HG03039 (cell line): ENCODE measurements around the gene QPCT.

Source experiments
- ATAC-seq: cut with Tn5 transposase; IDR thresholded peaks from one replicate; pipeline ENCODE4 v1.9.1; 2021; ENCODE audit warnings: mild to moderate bottlenecking, moderate library complexity; ENCODE audit not compliant: unreplicated experiment

Gene QPCT

DNA sequence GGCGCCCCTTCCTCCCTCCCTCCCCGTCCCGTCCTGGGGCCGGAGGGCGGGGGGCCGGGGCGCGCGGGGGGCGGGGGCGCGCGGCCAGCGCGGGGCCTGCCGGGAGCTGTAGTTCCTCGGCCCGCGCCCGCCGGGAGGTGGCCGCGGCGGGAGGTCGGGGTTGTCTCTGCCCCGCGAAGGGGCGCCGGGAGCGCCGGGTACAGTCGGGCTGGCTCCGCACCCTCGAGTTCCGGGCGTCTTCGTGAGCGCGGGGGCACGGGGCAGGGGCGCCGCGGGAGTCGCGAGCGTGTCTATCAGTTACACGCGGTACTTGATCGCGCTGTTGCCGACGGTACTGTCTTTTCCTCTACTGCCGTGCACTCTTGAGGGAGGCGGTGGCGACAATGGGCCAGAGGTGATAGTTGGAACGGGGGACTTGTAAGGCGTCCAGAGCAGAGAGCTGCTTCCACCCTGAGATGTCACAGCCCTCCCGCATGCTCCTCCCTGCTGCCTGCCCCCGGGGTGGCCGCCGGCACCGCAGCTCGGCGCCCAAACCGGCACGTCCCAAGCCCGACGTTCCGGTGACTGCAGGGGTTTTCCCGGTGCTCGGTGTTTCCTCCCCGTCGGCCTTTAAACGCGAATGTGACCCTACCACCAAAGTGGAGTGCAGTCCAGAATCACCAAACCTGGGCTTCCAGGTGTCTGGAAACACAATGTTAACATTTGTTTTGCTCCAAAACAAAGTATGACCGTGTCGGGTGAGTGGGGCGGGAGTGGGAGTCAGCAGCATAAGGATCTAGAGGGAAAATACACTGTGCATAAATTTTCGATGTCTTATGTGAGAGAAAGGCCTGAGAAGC lies 19.4 kb upstream of the QPCT start, which contains the start of gene PRKD3:
Gene PRKD3 (minus strand): TSS at position 48 of the 839 bp plus-strand sequence. CDS start 8,309 bp downstream, outside the sequence.
- ATAC-seq = peak; percentile 63

DNA sequence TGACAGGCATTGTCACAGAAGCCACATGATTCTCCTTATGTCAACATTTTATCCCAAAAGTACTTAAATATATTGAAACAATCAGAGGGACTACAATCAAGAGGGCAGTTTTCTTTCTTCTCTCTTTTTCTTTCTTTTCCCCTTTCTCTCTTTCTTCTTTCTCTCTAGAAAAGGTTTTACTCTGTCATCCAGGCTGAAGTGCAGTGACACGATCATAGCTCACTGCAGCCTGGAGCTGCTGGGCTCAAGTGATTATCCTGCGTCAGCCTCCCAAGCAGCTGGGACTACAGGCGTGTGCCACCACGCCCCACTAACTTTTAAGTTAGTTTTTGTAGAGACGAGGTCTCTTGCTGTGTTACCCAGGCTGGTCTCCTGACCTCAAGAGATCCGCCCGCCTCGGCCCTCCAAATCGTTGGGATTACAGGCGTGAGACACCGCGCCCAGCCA lies 18.8 kb upstream of the QPCT start:
- ATAC-seq = no peak

DNA sequence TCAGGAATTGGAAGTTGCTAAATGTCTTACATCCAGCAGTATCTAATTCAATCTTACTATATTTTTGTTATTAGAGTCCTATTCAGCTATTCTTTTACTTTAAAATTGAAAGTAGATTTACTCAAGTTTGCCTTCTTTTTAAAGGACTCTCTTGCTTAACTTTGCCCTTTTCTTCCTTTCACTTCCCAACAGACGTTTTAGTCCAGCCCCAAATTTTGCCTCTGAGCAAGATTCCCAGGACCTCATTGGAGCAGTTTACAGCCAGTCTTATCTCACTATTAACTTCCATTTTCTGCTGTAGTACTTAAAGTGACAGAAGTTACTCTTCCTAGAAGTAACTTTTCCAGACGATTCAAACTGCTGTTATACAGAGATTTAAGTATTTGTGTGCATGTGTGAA lies 18.1 kb upstream of the QPCT start:
- ATAC-seq = no peak

DNA sequence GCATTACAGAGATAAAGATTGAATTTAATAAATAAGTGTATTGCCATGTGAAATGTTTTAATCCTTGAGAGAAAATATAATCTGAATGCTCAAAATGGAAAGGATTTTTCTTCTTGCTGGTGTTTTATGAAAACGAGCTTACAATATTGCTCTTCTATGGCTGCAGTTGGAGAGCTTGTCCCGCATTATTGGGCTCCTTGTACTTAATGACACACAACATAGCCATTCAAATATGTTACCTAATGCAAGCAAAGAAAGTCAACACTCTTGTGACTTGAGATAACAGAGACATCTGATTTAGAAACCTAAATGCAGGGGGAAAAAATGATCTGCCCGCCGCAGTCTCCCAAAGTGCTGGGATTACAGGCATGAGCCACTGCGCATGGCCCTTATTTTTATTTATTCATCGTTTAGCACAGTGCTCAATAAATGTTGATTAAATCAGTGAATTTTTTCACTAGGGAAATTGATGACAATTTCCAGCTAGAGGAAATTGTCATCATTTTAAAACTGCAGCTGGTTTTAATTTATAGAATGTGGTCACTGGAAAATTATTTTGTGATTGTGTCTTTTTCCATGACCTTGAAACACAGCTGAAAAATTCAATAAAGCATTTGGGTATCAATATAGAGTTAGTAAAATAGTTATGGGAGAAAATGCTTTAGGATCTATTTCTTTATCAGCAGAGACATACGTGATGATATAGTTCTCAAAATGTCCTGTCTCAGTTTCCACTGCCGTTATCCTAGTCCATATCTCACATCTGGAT lies 17.4 kb upstream of the QPCT start:
- ATAC-seq = no peak

GRCh38 chr2:37330681-37331080 lies 13.7 kb upstream of the QPCT start:
- ATAC-seq = no peak

- ATAC-seq = no peak
Measured at GRCh38 chr2:37332560-37332959, 11.9 kb upstream of the QPCT start.

DNA sequence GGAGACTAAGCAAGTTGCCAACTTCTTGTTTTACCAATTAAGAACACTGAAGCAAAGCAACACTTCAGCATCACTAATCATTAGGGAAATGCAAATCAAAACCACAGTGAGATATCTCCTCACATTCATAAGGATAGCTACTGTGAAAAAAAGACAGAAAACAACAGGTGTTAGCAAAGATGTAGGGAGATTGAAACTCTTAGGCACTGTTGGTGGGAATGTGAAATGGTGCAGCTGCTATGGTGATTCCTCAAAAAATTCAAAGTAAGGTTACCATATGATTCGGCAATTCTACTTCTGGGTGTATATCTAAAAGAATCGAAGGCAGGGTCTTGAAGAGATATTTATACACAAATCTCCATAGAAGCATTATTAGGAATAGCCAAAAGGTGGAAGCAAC lies 11.2 kb upstream of the QPCT start:
- ATAC-seq = no peak

DNA sequence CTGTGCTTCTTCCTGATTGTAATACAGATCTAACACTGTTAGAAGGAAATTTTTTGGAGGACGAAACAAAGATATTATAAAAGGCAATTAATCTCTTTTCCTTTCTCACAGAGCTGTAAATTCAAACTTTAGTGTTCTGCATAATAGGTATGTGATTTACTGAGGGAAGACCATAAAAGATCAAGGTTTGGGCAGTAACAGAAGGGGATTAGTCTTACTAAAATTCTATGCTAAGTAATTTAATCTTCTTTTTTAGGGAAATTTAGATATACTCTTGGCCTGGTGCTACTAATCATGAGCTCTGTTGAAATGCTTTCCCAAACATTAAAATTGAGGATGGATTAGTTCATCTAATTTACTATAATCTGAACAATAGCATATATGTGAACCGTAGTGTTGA lies 8.8 kb upstream of the QPCT start:
- no peak for ATAC-seq

- ATAC-seq = no peak
Measured at GRCh38 chr2:37337620-37338280, 6.7 kb upstream of the QPCT start.

DNA sequence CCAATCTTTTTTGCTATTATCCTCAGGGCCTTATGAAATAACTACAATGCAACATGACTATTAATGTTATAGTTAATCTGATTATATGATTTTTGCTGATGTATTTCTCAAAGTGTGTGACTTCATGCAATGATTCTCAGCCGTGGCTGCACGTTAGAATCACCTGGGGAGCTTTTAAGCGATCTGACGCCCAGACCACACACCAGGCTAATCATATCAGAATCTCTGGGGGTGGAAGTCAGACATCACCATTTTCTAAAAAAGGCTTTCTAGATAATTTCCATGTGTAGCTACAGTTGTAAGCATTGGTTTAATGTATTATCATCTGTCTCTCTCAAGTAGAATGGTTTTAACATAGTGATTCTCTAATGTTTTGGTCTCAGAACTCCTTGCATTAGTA lies 5.5 kb upstream of the QPCT start:
- no peak for ATAC-seq

DNA sequence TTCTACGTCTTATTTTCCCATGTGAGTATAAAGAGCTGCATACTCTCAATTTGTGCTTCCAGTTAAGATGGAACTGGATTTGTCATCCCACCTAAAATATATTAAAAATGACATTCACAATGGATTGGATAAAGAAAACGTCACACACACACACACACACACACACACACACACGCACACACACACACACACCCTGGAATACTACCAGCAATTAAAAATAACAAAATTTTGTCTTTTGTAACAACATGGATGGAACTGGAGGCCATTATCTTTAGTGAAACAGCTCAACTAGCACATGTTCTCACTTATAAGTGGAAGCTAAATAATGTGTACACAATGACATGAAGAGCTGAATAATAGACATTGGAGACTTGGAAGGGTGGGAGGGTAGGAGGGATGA lies 3.8 kb upstream of the QPCT start:
- ATAC-seq = no peak

GRCh38 chr2:37342591-37343220 lies 1.7 kb upstream of the QPCT start:
- ATAC-seq = no peak

GRCh38 chr2:37343537-37344434 lies 644 bp upstream of the QPCT start:
- no peak for ATAC-seq

DNA sequence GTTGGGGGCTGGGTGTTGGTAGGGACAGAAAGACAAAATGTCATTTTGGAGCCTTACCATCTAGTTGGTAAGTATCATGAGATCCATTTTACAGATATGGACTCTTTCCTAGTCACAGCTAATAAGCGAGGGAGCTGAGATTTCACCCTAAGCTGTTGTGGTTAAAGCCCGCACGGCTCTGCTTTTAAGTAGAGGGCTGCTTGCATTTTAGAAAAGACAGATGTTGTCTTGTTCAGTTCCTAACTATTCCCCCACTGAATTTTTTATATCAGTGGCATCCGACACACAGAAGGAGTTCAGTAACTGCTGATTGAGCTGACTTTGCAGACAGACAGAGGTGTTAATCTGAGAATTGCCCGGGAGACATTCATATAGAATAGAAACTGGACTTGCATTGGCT lies 3.7 kb downstream of the QPCT start:
- no peak for ATAC-seq

DNA sequence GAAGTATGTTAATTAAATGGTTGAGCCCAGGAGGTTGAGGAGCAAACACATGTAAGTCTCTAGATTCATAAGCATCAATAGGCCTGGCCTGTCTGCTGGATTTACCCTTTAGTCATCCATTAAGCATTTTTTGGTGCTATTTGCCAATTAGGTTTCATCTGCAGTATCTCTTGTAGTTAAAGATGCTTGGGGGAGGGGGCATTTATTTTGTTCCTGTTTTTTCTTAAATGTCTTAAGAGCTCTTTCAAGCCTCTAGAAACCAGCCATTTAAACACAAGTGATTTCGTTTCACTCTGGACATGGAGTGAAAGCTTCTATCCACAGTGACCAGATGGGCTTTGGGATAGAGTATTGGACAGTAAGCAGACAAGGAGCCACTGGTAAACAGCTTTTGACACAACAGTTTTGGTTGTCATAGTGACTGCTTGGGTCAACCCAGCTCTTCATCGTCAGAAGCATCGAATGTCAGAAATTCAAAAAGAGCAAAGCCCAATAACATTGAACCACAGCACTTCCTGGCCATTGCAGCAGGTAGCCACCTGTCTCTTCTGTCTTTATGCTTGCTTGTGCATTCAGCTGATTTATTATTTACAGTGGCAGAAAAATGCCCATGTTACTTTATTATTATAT lies 4.9 kb downstream of the QPCT start:
- ATAC-seq = no peak

GRCh38 chr2:37350034-37350433 lies 5.6 kb downstream of the QPCT start:
- no peak for ATAC-seq

DNA sequence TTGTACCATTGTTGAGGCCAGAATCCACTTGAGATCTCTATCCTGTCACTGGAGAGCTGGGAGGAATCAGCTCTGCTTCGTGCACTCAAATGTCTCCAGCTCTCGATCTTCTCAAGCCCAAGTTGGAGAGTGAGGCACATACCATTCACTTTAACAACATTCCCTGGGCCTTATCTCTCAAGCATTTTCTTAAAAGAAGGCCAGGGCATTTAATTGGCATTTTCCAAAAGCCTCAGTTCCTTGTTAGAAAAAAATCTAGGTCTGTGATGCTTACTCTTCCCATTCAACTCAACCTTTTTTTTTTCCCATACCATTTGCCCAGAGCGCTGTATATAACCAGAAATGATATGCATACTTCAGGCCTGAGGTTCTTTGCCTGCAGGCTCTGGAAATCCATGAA lies 10.1 kb downstream of the QPCT start:
- ATAC-seq = no peak

- no peak for ATAC-seq
Measured at GRCh38 chr2:37355735-37356134, 11.3 kb downstream of the QPCT start.

DNA sequence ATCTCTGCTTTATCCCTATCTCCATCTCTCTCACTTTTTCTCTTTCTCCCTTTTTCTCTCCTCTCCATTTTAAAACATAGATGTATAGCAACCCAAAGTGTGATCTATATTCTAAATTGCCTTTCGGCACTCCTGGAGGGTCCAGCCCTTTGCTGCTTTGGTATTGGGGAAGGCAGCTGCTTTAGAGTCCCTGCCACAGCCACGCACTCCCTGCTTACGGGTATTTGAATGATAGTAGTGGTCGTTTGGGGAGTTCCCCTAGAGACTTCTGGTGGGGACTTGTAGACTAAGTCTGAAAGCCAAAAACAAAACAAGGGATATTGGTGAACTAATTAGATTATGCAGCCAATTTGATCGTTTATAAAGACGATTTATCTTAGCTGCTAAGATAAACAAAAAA lies 11.9 kb downstream of the QPCT start:
- no peak for ATAC-seq

- no peak for ATAC-seq
Measured at GRCh38 chr2:37357069-37357468, 12.6 kb downstream of the QPCT start.
